HCT116 (cell line): ENCODE results near the gene SYNDIG1.

ENCODE experiments used
- CTCF ChIP-seq, 3 experiments: fragments of 200-600 bp in 1 of 3; sonication (generic) in 1 of 3; IDR thresholded peaks in 2 of 3; conservative IDR thresholded peaks in 1 of 3; 2 replicates each; pipeline ENCODE4 v1.5.1; 2012 to 2017; ENCODE audit warnings: low read depth in 2 of 3, low read length in 2 of 3, antibody characterized with exemption in 1 of 3, borderline replicate concordance in 1 of 3, control low read depth in 1 of 3, mild to moderate bottlenecking in 1 of 3, mixed read lengths in 1 of 3, mixed run types in 1 of 3, moderate library complexity in 1 of 3; ENCODE audit not compliant: insufficient read depth in 1 of 3
- ELF1 ChIP-seq: IDR thresholded peaks from 2 replicates; pipeline ENCODE4 v1.6.1; 2012; ENCODE audit warnings: low read depth, borderline replicate concordance
- EZH2 ChIP-seq: fragments of 200-600 bp; sonication (generic); IDR thresholded peaks from 2 replicates; pipeline ENCODE4 v1.6.1; 2017; ENCODE audit warnings: antibody characterized with exemption, mixed run types
- POLR2A ChIP-seq: IDR thresholded peaks from 2 replicates; pipeline ENCODE4 v1.7.0; 2011; ENCODE audit warnings: borderline replicate concordance; ENCODE audit not compliant: insufficient read depth, insufficient read length; ENCODE audit errors: extremely low read depth
- POLR2AphosphoS5 ChIP-seq: IDR thresholded peaks from 2 replicates; pipeline ENCODE4 v1.6.1; 2011; ENCODE audit warnings: mild to moderate bottlenecking, low read depth, low read length, moderate library complexity
- SIN3A ChIP-seq: IDR thresholded peaks from 2 replicates; pipeline ENCODE4 v1.6.1; 2012; ENCODE audit warnings: low read depth
- SP1 ChIP-seq: IDR thresholded peaks from 2 replicates; pipeline ENCODE4 v1.6.1; 2012; ENCODE audit warnings: low read depth
- SRF ChIP-seq: IDR thresholded peaks from 2 replicates; pipeline ENCODE4 v1.6.1; 2012; ENCODE audit warnings: low read depth
- ZFX ChIP-seq: fragments of 450-650 bp; IDR thresholded peaks from 2 replicates; pipeline ENCODE4 v1.6.1; 2017
- ZNF274 ChIP-seq: fragments of 200-500 bp; sonication (Bioruptor generic); IDR thresholded peaks from 2 replicates; pipeline ENCODE4 v1.6.1; 2014; ENCODE audit warnings: mild to moderate bottlenecking, low read depth, low read length, inconsistent platforms

GRCh38 chr20:24479106-24479505 is 9.7 kb downstream of the SYNDIG1 start:
- TF ChIP-seq CTCF (IDR thresholded peaks at IDR 0.05 in 2 of 3, conservative IDR thresholded peaks at IDR 0.05 in 1 of 3; ENCODE audit: borderline replicate concordance in 1 of 3, insufficient read depth in 1 of 3, low read depth in 2 of 3, low read length in 2 of 3) (no peak), ZNF274 (no peak), SRF (no peak), POLR2AphosphoS5 (no peak), ELF1 (no peak), POLR2A (no peak), ZFX (no peak), EZH2 (no peak), SIN3A (no peak), SP1 (no peak)
